Measurements from ENCODE around the gene HOXA9. TPM values are rescaled to one million over a fixed set of nuclear protein-coding genes. Genes with fewer than 3 reads are reported as not detected.
A peak's percentile ranks its signal among the peaks of the same experiment; 100 is the strongest.

Gene HOXA9
- total and polyA plus RNA-seq, 2 of the 4 experiments (the other 2 are of a cell fraction): 0.18 to 0.32 TPM

GRCh38 chr7:27164367-27165088 is 809 bp downstream of the HOXA9 start:
- no peak for ATAC-seq (ENCODE audit: low read depth)
- intact Hi-C loops (cut with micrococcal nuclease): loop anchor here (5.0 to 10.0 kb wide), 2 partner anchors 962 to 1910 kb away; partner anchors contain the start of genes CBX3 and HNRNPA2B1
- H3K56ac ChIP-seq (ENCODE audit: extremely low read depth, insufficient read depth, low read length): no peak overlapping the region
- H2AK9ac ChIP-seq (replicated peaks; ENCODE audit: low read depth, low read length, poor library complexity): no peak overlapping the region
- H2BK20ac ChIP-seq (ENCODE audit: low read depth, low read length): no peak overlapping the region
- no peak overlapping the region for H3K23ac ChIP-seq (ENCODE audit: low read depth, low read length)
- no peak overlapping the region for H2BK5ac ChIP-seq (ENCODE audit: low read depth, low read length, poor library complexity, severe bottlenecking)
- no peak overlapping the region for H2AK5ac ChIP-seq (ENCODE audit: low read depth, low read length)
- TF ChIP-seq RAD21 (IDR thresholded peaks at IDR 0.05; ENCODE audit: low read length) (no peak), RCOR1 (IDR thresholded peaks at IDR 0.05; ENCODE audit: insufficient replicate concordance, low read length) (no peak), USF2 (IDR thresholded peaks at IDR 0.05; ENCODE audit: low read depth, low read length) (no peak), POLR2A (IDR thresholded peaks at IDR 0.05; ENCODE audit: low read depth, low read length) (no peak), FOS (IDR thresholded peaks at IDR 0.05; ENCODE audit: low read depth, low read length) (no peak), NFE2L2 (IDR thresholded peaks at IDR 0.05; ENCODE audit: low read depth, low read length) (no peak), BHLHE40 (IDR thresholded peaks at IDR 0.05; ENCODE audit: low read depth, low read length) (no peak), RFX5 (IDR thresholded peaks at IDR 0.05; ENCODE audit: low read depth, low read length) (no peak), MAFK (IDR thresholded peaks at IDR 0.05; ENCODE audit: low read depth, low read length) (no peak)
- no peak overlapping the region for H3K9ac ChIP-seq (ENCODE audit: low read depth, low read length)
- H4K5ac ChIP-seq (ENCODE audit: low read depth, low read length): no peak overlapping the region
- peaks cover 21% of the 10 kb centered on the region for H3K9me3 ChIP-seq (ENCODE audit: control insufficient read depth, insufficient read depth, low read length)
- H4K8ac ChIP-seq (ENCODE audit: low read depth in 2 of 2, low read length in 2 of 2): no peak overlapping the region
- CTCF ChIA-PET: no interaction called here
- H2BK15ac ChIP-seq (ENCODE audit: low read depth, low read length): no peak overlapping the region
- POLR2A ChIA-PET (ENCODE audit: unreplicated experiment): interaction anchor here (0.6 kb wide), 1 partner anchor 694 kb away, joined by 3 read pairs; no protein-coding TSS in a partner anchor
- no peak overlapping the region for H3K27ac ChIP-seq (ENCODE audit: insufficient read depth, low read length)
- peaks cover 66% of the 10 kb centered on the region for H3K27me3 ChIP-seq (ENCODE audit: control insufficient read depth, insufficient read depth, low read length)
- H3K79me1 ChIP-seq (ENCODE audit: low read depth in 1 of 2, low read length in 2 of 2): no peaks in the 10 kb centered on the region
- no peak overlapping the region for H2BK120ac ChIP-seq (ENCODE audit: low read depth, low read length)
- no peak overlapping the region for H4K91ac ChIP-seq (ENCODE audit: insufficient read depth, low read depth, low read length)
- no peak overlapping the region for H3K14ac ChIP-seq (replicated peaks; ENCODE audit: low read depth, low read length)
- H3K4me3 ChIP-seq (ENCODE audit: insufficient read depth, low read depth, low read length): peak overlapping the region; percentile 44; the same call in 1 of the 2 replicates
- no peak overlapping the region for H3K4me2 ChIP-seq (ENCODE audit: low read depth, low read length)
- no peak for DNase-seq
- H4K20me1 ChIP-seq (ENCODE audit: insufficient read depth, low read length): no peaks in the 10 kb centered on the region
- no peaks in the 10 kb centered on the region for H3K36me3 ChIP-seq (ENCODE audit: control insufficient read depth, insufficient read depth, low read length)
- H3K4ac ChIP-seq (ENCODE audit: low read depth, low read length): no peak overlapping the region
- BruUV-seq (replicated peaks): no TSS peak
- H3K9me1 ChIP-seq (ENCODE audit: insufficient read depth, low read length): no peaks in the 10 kb centered on the region
- peak overlapping the region; percentile 88 for H2AFZ ChIP-seq (replicated peaks; ENCODE audit: low read length, poor library complexity)
- H3K4me1 ChIP-seq (ENCODE audit: control insufficient read depth, insufficient read depth, low read length): no peaks in the 10 kb centered on the region; the same call in 1 of the 2 replicates
- 23% methylated on average over 32 of the region's 47 CpGs; no CpG with 5 or more reads in 1 of the 2 experiments for WGBS, 2 experiments (ENCODE audit: extremely low coverage in 2 of 2, insufficient read length in 1 of 2)
- no peak overlapping the region for H3K18ac ChIP-seq (ENCODE audit: low read depth, low read length)
- dilution Hi-C loops (cut with HindIII; ENCODE audit: low sequenced_read_pairs, unreplicated experiment): no loop called here
- in situ Hi-C loops (cut with MboI; ENCODE audit: low sequenced_read_pairs): no loop called here

Data from IMR-90 (cell line).